SK-N-MC (cell line): ENCODE measurements around the gene HIPK4.

Experiments
- EZH2 ChIP-seq: fragments of 200-600 bp; sonication (generic); IDR thresholded peaks from one replicate; pipeline ENCODE4 v1.6.1; 2017; ENCODE audit warnings: antibody characterized with exemption
- POLR2AphosphoS5 ChIP-seq: IDR thresholded peaks from 2 replicates; pipeline ENCODE4 v1.6.1; 2012; ENCODE audit warnings: mild to moderate bottlenecking, low read depth, low read length, borderline replicate concordance

- TF ChIP-seq EZH2 = no peak
- no peak for TF ChIP-seq POLR2AphosphoS5
These were observed 43.6 kb upstream of the HIPK4 start for GRCh38 chr19:40433391-40434216.
